B cell (primary cell): ENCODE measurements around the gene IL12A.

Source experiments
- CTCF ChIP-seq: fragments of 200-600 bp; IDR thresholded peaks from one replicate; pipeline ENCODE4 v1.8.0; 2022; ENCODE audit warnings: antibody characterized with exemption, mild to moderate bottlenecking
- EZH2 ChIP-seq: IDR thresholded peaks from 2 replicates; pipeline ENCODE4 v1.6.1; 2012; ENCODE audit warnings: borderline replicate concordance, low read depth, mild to moderate bottlenecking, moderate library complexity, low read length; ENCODE audit not compliant: insufficient read depth, poor library complexity, severe bottlenecking

- TF ChIP-seq CTCF = no peak
- TF ChIP-seq EZH2 = no peak
Measured at GRCh38 chr3:160035757-160036156, 47.1 kb downstream of the IL12A start.
